ENCODE measurements around the gene CTSF.
"Not testable (repeated sequence)": the region's sequence is repeated elsewhere in the genome, so short reads cannot be mapped to it uniquely, and the experiment has no call there.

CTSF gene

GRCh38 chr11:66547662-66548009 lies 20.8 kb downstream of the CTSF start:
- ChIA-PET CTCF (no interaction called here), POLR2A (no interaction called here)
- no peak for TF ChIP-seq NFRKB (IDR thresholded peaks at IDR 0.05)
- no peak for TF ChIP-seq CTBP1 (IDR thresholded peaks at IDR 0.05; ENCODE audit: borderline replicate concordance)
- no peak for TF ChIP-seq SP1 (IDR thresholded peaks at IDR 0.05)
- no peak for TF ChIP-seq FOXA1 (IDR thresholded peaks at IDR 0.05)
- TF ChIP-seq BHLHE40 (IDR thresholded peaks at IDR 0.05; ENCODE audit: borderline replicate concordance), result no peak
- TF ChIP-seq ZNF384 (IDR thresholded peaks at IDR 0.05), result no peak
- TF ChIP-seq HDGF (IDR thresholded peaks at IDR 0.05; ENCODE audit: borderline replicate concordance), result no peak
- TF ChIP-seq TARDBP (IDR thresholded peaks at IDR 0.05), result no peak
- no peak for TF ChIP-seq ARNT (IDR thresholded peaks at IDR 0.05)
- TF ChIP-seq LEF1 (IDR thresholded peaks at IDR 0.05; ENCODE audit: borderline replicate concordance), result no peak
- TF ChIP-seq PKNOX1 (IDR thresholded peaks at IDR 0.05), result no peak
- no peak for TF ChIP-seq ELF4 (IDR thresholded peaks at IDR 0.05)
- TF ChIP-seq L3MBTL2 (conservative IDR thresholded peaks at IDR 0.05), result no peak
- DNase-seq (ENCODE audit: extremely low spot score), result no peak

- TF ChIP-seq CTBP1 (IDR thresholded peaks at IDR 0.05; ENCODE audit: borderline replicate concordance) (no peak), ELF4 (IDR thresholded peaks at IDR 0.05) (no peak), FOXA1 (IDR thresholded peaks at IDR 0.05) (no peak), ZNF384 (IDR thresholded peaks at IDR 0.05) (no peak), HDGF (IDR thresholded peaks at IDR 0.05; ENCODE audit: borderline replicate concordance) (no peak), BHLHE40 (IDR thresholded peaks at IDR 0.05; ENCODE audit: borderline replicate concordance) (no peak), LEF1 (IDR thresholded peaks at IDR 0.05; ENCODE audit: borderline replicate concordance) (no peak), SP1 (IDR thresholded peaks at IDR 0.05) (no peak), TARDBP (IDR thresholded peaks at IDR 0.05) (no peak), L3MBTL2 (conservative IDR thresholded peaks at IDR 0.05) (no peak), NFRKB (IDR thresholded peaks at IDR 0.05) (no peak), FOXM1 (IDR thresholded peaks at IDR 0.05; ENCODE audit: borderline replicate concordance) (no peak)
- POLR2A ChIA-PET, result interaction anchor here (1.1 kb wide), 1 partner anchor 69 kb away, joined by 6 read pairs; the partner anchor contains the start of gene RBM14
- CTCF ChIA-PET, result no interaction called here
- DNase-seq (ENCODE audit: extremely low spot score), result no peak
Observed at GRCh38 chr11:66546966-66547661, 21.3 kb downstream of the CTSF start.

GRCh38 chr11:66546368-66546965 lies 21.9 kb downstream of the CTSF start, which contains the start of gene ACTN3:
Gene ACTN3, plus strand, starts transcription at chr11:66546903. Its CDS starts 35 bp downstream, at chr11:66546938.
- no peak for DNase-seq (ENCODE audit: extremely low spot score)
- TF ChIP-seq FOXK2 (IDR thresholded peaks at IDR 0.05) (no peak), CTBP1 (IDR thresholded peaks at IDR 0.05; ENCODE audit: borderline replicate concordance) (no peak), FOXM1 (IDR thresholded peaks at IDR 0.05; ENCODE audit: borderline replicate concordance) (peak; percentile 34; the same call in 1 of the 2 replicates), SP1 (IDR thresholded peaks at IDR 0.05) (no peak)
- POLR2A ChIA-PET, result interaction anchor here (0.7 to 1.4 kb wide), 10 partner anchors 12 to 131 kb away, joined by 3 to 6 read pairs (median 4); partner anchors contain the start of genes CTSF, DPP3, RBM14 and RBM4B
- CTCF ChIA-PET, result interaction anchor here (1.3 kb wide), 1 partner anchor 132 kb away, joined by 7 read pairs; no protein-coding TSS in a partner anchor

GRCh38 chr11:66545701-66546367 lies 22.6 kb downstream of the CTSF start, which contains the start of gene ZDHHC24:
Gene ZDHHC24, minus strand, starts transcription at chr11:66546048. Its CDS starts 45 bp downstream, at chr11:66546003.
- TF ChIP-seq FOXA1 (IDR thresholded peaks at IDR 0.05), result no peak
- TF ChIP-seq SUZ12 (IDR thresholded peaks at IDR 0.05), result no peak
- no peak for TF ChIP-seq L3MBTL2 (conservative IDR thresholded peaks at IDR 0.05)
- TF ChIP-seq PKNOX1 (IDR thresholded peaks at IDR 0.05), result peak; percentile 98
- peak; percentile 83 for TF ChIP-seq ELF4 (IDR thresholded peaks at IDR 0.05)
- peak; percentile 27; the same call in 1 of the 2 replicates for TF ChIP-seq HDGF (IDR thresholded peaks at IDR 0.05; ENCODE audit: borderline replicate concordance)
- no peak for TF ChIP-seq CTBP1 (IDR thresholded peaks at IDR 0.05; ENCODE audit: borderline replicate concordance)
- TF ChIP-seq NFRKB (IDR thresholded peaks at IDR 0.05), result no peak
- TF ChIP-seq FOXK2 (IDR thresholded peaks at IDR 0.05), result no peak
- no peak for TF ChIP-seq BHLHE40 (IDR thresholded peaks at IDR 0.05; ENCODE audit: borderline replicate concordance)
- no peak for TF ChIP-seq ZNF384 (IDR thresholded peaks at IDR 0.05)
- TF ChIP-seq FOXM1 (IDR thresholded peaks at IDR 0.05; ENCODE audit: borderline replicate concordance), result no peak
- TF ChIP-seq SP1 (IDR thresholded peaks at IDR 0.05), result no peak
- TF ChIP-seq TARDBP (IDR thresholded peaks at IDR 0.05), result no peak
- no peak for TF ChIP-seq ARNT (IDR thresholded peaks at IDR 0.05)
- TF ChIP-seq LEF1 (IDR thresholded peaks at IDR 0.05; ENCODE audit: borderline replicate concordance), result no peak
- ChIA-PET CTCF (interaction anchor here (0.6 to 1.3 kb wide), 2 partner anchors 133 to 139 kb away, joined by 3 to 7 read pairs; no protein-coding TSS in a partner anchor), POLR2A (interaction anchor here (0.7 to 1.4 kb wide), 13 partner anchors 11 to 132 kb away, joined by 3 to 6 read pairs (median 3); partner anchors contain the start of genes CTSF, DPP3, RBM14 and RBM4)
- peak; percentile 99 for DNase-seq (ENCODE audit: extremely low spot score)

GRCh38 chr11:66544952-66545351 lies 23.5 kb downstream of the CTSF start:
- POLR2A ChIA-PET, result interaction anchor here (0.8 to 1.4 kb wide), 6 partner anchors 16 to 133 kb away, joined by 3 to 4 read pairs (median 3); partner anchors contain the start of genes RBM4 and RBM4B
- CTCF ChIA-PET, result interaction anchor here (0.6 to 1.3 kb wide), 2 partner anchors 134 to 138 kb away, joined by 3 to 7 read pairs; no protein-coding TSS in a partner anchor
- DNase-seq (ENCODE audit: extremely low spot score), result not testable (repeated sequence)
